Lung (tissue), 12 donors: ENCODE measurements around the gene RIPK3. TPM values are rescaled to one million over a fixed set of nuclear protein-coding genes. Genes with fewer than 3 reads are reported as not detected.

Experiments used
- ATAC-seq: fragments of 200-7000 bp; cut with Tn5 transposase; one replicate; pipeline ENCODE4 v1.9.1; 2020; ENCODE audit warnings: moderate number of reproducible peaks; ENCODE audit not compliant: insufficient read depth, low FRiP score
- DNase-seq, 3 donors: peaks; one replicate each; pipeline ENCODE4 v3.0.0-alpha.2; 2013 to 2017
- H3K27ac ChIP-seq, 2 donors: one replicate each; pipeline ENCODE4 v1.5.1; 2013; ENCODE audit warnings: mild to moderate bottlenecking in 2 of 2, moderate library complexity in 2 of 2, control low read depth in 1 of 2, inconsistent platforms in 1 of 2, low read depth in 1 of 2, low read length in 1 of 2
- H3K27me3 ChIP-seq, 3 donors: one replicate each; pipeline ENCODE4 v1.5.1; 2013; ENCODE audit warnings: low read length in 2 of 3; ENCODE audit not compliant: control insufficient read depth in 3 of 3, insufficient read depth in 3 of 3
- H3K36me3 ChIP-seq, 4 donors: one replicate each; pipeline ENCODE4 v1.5.1; 2013; ENCODE audit warnings: low read length in 4 of 4, mild to moderate bottlenecking in 1 of 4, moderate library complexity in 1 of 4; ENCODE audit not compliant: control insufficient read depth in 4 of 4, insufficient read depth in 4 of 4
- H3K4me1 ChIP-seq, 5 donors: one replicate each; pipeline ENCODE4 v1.5.1; 2013; ENCODE audit warnings: low read length in 5 of 5, mild to moderate bottlenecking in 2 of 5, moderate library complexity in 1 of 5; ENCODE audit not compliant: control insufficient read depth in 5 of 5, insufficient read depth in 5 of 5
- H3K4me3 ChIP-seq: one replicate; pipeline ENCODE4 v1.5.1; 2013; ENCODE audit warnings: mild to moderate bottlenecking, control low read depth, moderate library complexity
- H3K9ac ChIP-seq, 2 donors: one replicate each; pipeline ENCODE4 v1.5.1; 2013; ENCODE audit warnings: low read length in 2 of 2, control low read depth in 1 of 2; ENCODE audit not compliant: insufficient read depth in 1 of 2
- H3K9me3 ChIP-seq, 4 donors: one replicate each; pipeline ENCODE4 v1.5.1; 2013; ENCODE audit warnings: low read length in 3 of 4, mild to moderate bottlenecking in 1 of 4, moderate library complexity in 1 of 4; ENCODE audit not compliant: control insufficient read depth in 4 of 4, insufficient read depth in 3 of 4
- CTCF ChIP-seq: IDR thresholded peaks from 2 replicates; pipeline ENCODE4 v1.5.1; 2012; ENCODE audit warnings: mild to moderate bottlenecking; ENCODE audit errors: control extremely low read depth, extremely low read depth
- WGBS, 2 donors: extraction: QIAGEN DNeasy Blood & Tissue Kit; methylation state at CpG; one replicate each; pipeline ENCODE4 v1.1.7; 2013; 5-methylcytosine and 5-hydroxymethylcytosine counted together
- polyA plus RNA-seq, 2 donors: library from polyadenylated mRNA; stranded (reverse); fragments of 200-250 nt; gene quantifications; one replicate each; pipeline ENCODE4 v1.2.1, GENCODE V29; 2013
- total RNA-seq, 2 donors: library from RNA; depleted of rRNA in 1 of 2; stranded (reverse); fragments of >200 nt in 1 of 2; gene quantifications; one replicate each; pipeline ENCODE4 v1.2.1, GENCODE V29; 2014 to 2021
- donor health status: control.
- donor health status: control.
- donor health status: Bipolar disorder and iron deficiency.
- donor health status: healthy.
- donor health status: DM: yes; HTN: yes; CAD: no.

RIPK3 gene
- total and polyA plus RNA-seq, 4 donors, result 6.4 to 26.0 (median 18.2) TPM

- no peak for DNase-seq
- H3K27ac ChIP-seq, result no peak overlapping the region
- 82 to 90% methylated on average over 3 of the region's 3 CpGs for WGBS, 2 donors
Measured at GRCh38 chr14:24378327-24378726, 38.5 kb upstream of the RIPK3 start.

GRCh38 chr14:24377657-24378056, 37.9 kb upstream of the RIPK3 start:
- 56 to 84% methylated on average over 2 of the region's 2 CpGs for WGBS, 2 donors
- no peak for ATAC-seq
- Histone ChIP-seq H3K27ac (no peak overlapping the region), H3K27me3 (no peaks in the 10 kb centered on the region), H3K36me3 (peaks cover 0 to 27% (median 6%) of the 10 kb centered on the region in 4 donors), H3K4me1 (peaks cover 0 to 8% (median 1%) of the 10 kb centered on the region in 5 donors), H3K9me3 (no peaks in the 10 kb centered on the region), H3K4me3 (no peak overlapping the region), H3K9ac (no peak overlapping the region)
- TF ChIP-seq CTCF, result no peak
- no peak for DNase-seq

More at GRCh38 chr14:24378327-24378726, 38.5 kb upstream of the RIPK3 start:
- no peak for ATAC-seq
- no peak overlapping the region for H3K9ac ChIP-seq
- peaks cover 0 to 8% (median 0%) of the 10 kb centered on the region in 5 donors for H3K4me1 ChIP-seq
- no peak for TF ChIP-seq CTCF
- no peaks in the 10 kb centered on the region for H3K27me3 ChIP-seq
- no peak overlapping the region for H3K4me3 ChIP-seq
- H3K36me3 ChIP-seq, result peaks cover 0 to 21% (median 6%) of the 10 kb centered on the region in 4 donors
- no peaks in the 10 kb centered on the region for H3K9me3 ChIP-seq

GRCh38 chr14:24377126-24377525, 37.3 kb upstream of the RIPK3 start:
- Histone ChIP-seq H3K27me3 (no peaks in the 10 kb centered on the region), H3K9me3 (no peaks in the 10 kb centered on the region), H3K4me1 (peaks cover 0 to 12% (median 5%) of the 10 kb centered on the region in 5 donors), H3K36me3 (peaks cover 0 to 33% (median 6%) of the 10 kb centered on the region in 4 donors), H3K27ac (no peak overlapping the region), H3K4me3 (no peak overlapping the region), H3K9ac (no peak overlapping the region)
- ATAC-seq, result no peak
- TF ChIP-seq CTCF, result no peak
- 82% methylated on average over 7 of the region's 7 CpGs for WGBS, 2 donors
- DNase-seq, result no peak
